HG02970 (cell line): Measurements from ENCODE around the gene LEF1.
"Not testable (repeated sequence)": the region's sequence is repeated elsewhere in the genome, so short reads cannot be mapped to it uniquely, and the experiment has no call there.

Experiments used
- ATAC-seq: cut with Tn5 transposase; IDR thresholded peaks from one replicate; pipeline ENCODE4 v1.9.1; 2021; ENCODE audit warnings: mild to moderate bottlenecking, moderate library complexity, moderate number of reproducible peaks; ENCODE audit not compliant: unreplicated experiment, low FRiP score

Gene LEF1

DNA sequence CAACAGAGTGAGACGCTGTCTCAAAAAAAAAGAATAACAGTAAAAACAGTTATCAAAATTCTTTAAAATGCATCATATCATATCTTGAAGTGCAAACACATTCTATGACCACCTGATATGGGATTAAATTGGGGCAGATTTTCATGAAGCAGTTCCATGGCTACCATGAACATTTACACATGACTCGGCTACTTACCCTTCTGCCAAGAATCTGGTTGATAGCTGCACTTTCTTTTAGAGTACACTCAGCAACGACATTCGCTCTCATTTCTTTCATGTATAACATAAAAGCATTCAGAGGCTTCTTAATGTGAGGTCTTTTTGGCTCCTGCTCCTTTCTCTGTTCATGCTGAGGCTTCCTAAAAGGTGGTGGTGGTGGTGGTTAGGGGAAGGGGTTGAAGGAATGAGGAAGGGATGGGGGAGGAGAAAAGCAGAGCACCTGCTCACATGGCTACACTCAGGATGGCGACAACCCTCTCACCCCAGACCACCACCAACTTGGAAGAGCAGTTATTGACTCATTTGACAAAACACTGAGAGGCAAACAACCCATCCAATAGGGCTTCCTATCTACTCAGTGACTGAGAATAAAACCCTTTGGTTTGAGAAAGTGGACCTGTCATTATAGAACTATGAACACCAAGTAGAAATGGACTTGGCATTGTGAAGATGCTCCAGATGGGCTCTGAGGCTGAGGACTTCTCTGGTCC is 90.6 kb downstream of the LEF1 start:
- no peak for ATAC-seq

DNA sequence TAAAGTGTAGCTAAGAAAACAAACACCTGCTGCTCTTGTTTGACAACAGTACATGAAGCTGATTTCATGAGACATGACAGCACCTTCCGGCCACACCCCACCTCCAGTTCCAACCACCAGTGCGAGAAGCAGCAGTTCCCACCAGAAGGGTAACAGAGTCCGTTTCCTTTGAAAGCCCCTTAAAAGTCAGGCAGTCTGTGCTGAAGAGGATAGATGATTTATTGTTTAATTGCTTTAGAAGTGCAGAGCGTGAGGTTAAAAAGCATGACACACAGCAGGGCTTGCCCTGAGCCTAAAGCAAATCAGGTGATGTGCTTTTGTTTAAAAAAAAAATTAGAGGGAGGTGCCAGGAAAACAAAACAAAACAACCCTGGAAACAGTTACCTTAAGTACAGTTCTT is 96.4 kb downstream of the LEF1 start:
- no peak for ATAC-seq

DNA sequence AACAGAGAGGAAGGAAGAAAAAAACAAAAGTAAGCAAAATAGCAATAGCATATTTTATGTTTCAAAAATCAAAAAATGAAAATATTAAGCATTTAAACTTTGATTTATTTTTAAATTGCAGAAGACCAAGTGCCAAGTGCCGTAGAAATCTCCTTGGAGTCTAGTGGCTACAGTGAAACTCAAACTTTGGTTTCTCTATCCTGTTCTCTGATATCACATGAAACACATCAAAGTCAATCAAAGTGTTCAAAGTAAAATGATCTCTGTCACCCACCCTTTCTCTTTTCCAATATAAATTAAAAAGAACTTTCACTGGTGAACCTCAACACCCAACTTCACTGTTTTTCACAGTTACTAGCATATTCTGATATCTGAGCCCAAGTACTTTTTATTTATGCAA is 98.0 kb downstream of the LEF1 start:
- ATAC-seq: no peak

DNA sequence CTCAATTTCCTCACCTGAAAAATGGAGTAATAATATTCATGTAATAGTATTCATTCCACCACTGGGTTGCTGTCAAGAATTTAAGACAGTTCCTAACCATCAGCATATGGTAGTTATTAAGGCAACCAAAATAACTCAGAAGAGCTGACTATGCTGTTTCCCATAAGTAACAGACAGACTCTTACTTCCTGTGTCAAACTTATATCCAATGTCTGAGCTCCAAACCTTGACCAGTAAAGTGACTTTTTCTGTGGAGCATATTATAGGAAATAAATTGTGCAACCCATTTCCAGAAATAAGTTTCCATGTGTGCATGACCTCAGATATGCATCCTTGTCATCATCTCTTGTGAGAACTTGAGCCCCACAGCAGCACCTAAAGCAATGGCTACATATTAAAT is 100.3 kb downstream of the LEF1 start:
- no peak for ATAC-seq

DNA sequence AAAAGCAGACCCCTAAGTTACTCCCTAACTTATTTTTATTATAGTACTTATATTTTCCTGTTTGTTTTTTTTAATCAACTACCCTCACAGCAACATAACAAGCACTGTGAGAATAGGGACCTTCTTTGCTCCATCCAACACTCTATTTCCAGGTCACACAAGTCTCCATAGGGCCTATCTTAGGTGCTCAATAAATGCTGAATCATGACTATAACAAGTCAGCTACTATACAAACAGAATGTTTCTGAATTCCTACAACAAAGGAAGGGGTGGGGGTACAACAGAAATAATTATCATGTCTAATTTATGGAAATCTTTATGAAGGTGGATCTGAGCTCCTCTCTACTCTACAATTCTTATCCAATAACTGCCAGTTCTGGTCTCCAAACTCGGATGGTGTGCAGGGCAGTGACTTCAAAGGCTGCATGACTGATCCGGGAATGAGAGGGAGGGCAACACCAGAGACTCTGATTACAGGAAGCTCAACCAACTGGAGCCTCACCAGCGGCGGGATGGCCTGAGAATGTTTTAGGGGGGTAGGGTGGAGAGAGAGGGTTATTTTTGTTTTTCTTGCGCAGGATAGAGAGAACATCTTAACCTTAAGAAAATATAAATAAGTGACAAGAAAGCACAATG is 107.9 kb downstream of the LEF1 start:
- ATAC-seq: no peak

DNA sequence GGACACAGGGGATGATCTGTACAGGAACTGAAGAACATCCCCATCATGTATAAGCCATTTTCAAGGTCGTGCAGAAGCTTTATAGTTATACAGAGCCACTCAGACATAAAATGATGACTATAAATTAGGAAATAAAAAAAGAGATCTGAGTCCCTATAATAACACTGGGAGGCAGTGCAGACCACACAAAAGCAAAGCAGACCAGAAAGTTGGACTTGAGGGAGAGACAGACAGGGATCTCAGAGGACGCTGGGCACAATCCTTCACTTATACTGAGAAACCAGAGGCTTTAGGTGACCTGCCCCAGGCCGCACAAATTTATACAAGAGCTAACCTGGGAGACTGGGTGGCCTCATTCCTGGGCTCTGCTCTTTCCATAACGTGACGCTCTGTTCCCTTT is 108.6 kb downstream of the LEF1 start:
- no peak for ATAC-seq

DNA sequence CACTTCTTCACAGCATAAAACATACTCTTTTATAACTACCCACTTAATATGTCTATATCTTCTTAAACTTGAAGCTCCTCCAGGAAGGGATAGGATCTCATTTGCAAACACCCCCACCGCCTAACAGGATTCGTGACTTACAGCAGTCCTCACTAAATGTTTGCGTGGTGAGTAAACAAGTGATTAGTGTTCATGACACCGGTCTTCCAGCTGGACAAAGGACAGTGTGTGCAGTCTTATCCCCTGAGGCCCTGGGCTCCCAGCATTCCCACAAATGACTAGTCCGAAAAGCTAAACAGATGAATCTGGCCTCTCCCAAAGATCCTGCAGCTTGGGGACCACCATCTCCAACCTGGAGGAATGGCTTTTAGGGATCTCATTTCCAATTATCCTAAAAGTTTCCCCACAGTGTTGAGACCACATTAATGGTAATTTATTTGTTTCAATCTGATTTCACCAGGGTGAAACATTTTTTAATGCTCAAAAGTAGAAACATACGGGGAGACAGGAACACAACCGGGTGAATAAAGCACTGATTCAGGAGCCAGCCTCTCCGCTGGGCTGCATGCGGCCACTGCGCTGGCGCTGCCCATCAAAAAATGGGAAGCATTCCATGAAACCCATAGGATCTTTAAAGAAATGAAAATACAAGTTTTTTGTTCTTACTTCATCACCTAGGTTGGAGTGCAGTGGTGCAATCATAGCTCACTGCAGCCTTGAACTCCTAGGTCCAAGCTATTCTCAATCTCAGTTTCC is 109.9 kb downstream of the LEF1 start:
- no peak for ATAC-seq

DNA sequence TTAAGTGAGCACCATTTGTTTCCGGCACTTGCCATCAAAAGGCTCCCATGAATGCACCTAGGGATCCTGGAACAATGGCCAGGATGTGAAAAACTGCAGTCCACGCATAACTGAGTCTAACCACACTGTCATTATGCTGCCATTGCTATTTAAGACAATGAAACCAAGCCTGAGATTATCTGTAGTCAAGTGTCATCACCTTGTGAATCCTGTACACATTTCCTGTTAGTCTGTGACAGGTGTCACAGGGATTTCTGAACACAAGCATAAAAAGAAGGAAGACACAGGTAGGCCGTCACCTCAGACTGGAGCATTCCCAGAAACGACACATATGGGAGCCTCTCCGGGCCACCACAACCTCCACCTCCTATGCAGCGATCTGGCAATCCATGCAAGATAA is 112.3 kb downstream of the LEF1 start:
- no peak for ATAC-seq

DNA sequence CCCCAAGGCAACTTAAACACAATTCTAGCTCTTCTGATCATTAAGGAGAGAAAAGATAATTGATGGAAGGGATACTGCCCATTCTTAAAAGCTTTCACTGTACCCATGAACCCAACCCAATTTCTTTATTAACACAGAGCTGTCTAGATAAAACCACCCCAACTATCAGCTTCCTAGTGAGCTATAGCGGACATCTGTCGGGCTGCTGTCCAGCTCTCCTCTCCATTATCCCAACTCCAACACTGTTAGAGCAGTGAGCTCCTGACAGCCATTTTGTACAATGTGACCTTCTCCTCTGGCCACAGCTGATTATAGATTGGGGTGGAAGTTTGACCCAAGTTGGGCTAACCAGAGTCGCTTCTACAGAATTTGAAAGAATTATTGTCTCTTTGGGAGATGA is 112.9 kb downstream of the LEF1 start:
- ATAC-seq: no peak

DNA sequence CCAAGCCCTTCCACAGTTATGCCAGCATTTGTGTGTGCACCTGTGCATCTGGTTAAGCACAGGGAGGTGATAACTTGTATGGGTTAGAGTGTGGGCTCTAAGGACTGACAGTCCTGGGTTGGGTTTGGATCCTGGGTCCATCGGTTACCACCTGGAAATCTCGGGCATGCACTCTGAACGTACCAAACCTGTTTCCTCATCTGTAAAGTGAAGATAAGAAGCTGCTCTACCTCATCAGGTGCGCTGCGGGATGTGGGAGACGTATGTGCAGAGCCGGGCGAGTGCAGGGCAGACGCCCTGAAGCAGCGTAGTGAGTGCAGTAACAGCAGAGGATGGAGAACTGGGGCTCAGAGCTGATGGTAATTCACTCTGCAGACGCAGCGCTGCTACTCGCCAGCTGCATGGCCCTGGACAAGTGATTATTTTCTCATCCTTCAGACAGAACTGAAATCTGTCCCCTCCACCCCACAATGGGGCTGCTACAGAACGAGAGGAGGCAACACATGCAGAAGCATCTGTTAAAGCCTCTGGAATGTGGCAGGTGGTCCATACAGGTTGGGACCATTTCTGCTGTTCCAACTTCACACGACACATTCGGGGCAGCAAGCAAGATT is 114.6 kb downstream of the LEF1 start:
- ATAC-seq: no peak

DNA sequence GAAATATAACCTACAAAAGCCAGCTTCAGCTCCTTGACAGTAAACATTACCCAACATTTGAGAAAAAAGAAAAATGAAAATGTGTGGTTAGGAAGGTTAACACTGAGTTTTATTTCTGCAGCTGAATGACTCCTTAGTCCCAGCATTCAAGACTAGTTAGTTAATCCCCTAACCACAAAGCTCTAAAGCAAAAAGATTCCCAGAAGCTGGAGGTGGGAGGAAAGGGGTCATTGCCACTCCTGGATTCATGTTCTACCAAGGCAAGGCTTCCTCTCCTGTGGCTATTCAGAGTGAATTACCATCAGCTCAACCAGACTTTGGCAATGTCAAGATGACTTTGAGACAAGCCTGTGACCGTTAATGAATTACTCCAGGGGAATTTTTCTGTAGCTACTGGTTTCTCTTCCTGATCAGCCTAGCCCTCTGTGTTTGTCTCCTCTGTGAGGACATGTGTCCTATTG is 115.5 kb downstream of the LEF1 start:
- ATAC-seq: peak; percentile 91

DNA sequence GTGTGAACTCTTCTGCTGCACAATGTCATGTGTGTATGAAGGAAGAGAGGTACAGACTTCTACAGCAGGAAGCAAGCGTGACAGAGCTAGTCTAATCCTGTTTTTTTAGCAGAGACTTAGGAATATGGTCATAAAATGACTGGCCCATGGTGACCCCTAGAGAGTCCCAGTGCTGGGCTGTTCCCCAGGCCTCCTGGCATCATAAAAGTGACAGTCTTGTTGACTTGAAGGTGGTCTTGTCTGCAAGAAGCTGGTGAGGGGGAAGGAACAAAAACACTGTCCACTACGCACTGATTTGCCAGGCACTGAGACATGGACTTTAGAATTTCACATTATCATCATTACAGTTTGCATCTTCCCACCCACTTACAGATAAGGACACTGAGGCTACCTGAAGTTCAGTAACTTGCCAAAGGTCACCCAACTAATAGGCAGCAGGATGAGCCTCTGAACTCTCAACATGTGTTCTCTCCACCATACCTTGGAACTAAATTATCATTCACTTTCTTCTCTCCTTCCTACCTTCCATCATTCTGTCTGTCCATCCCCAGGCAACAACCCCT is 116.1 kb downstream of the LEF1 start:
- ATAC-seq: no peak

DNA sequence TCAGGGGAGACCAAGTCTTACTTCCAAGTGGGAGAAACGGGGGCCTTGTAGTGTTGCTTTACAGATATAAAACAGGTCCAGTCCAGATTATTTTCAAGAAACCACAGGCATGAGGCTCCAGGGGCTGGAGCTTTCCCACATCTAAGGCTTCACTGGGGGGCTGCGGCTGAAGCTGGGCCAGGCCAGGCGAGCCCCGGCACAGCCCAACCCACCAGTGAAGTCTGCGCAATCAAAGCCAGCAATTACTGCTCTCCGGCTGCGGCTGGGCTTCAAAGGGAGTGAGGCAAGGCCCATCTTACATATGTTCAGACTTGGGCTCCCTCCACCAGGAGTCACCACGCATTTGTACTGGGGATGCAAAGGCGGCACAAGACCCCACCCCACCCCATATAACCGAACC is 117.4 kb downstream of the LEF1 start:
- ATAC-seq: no peak

DNA sequence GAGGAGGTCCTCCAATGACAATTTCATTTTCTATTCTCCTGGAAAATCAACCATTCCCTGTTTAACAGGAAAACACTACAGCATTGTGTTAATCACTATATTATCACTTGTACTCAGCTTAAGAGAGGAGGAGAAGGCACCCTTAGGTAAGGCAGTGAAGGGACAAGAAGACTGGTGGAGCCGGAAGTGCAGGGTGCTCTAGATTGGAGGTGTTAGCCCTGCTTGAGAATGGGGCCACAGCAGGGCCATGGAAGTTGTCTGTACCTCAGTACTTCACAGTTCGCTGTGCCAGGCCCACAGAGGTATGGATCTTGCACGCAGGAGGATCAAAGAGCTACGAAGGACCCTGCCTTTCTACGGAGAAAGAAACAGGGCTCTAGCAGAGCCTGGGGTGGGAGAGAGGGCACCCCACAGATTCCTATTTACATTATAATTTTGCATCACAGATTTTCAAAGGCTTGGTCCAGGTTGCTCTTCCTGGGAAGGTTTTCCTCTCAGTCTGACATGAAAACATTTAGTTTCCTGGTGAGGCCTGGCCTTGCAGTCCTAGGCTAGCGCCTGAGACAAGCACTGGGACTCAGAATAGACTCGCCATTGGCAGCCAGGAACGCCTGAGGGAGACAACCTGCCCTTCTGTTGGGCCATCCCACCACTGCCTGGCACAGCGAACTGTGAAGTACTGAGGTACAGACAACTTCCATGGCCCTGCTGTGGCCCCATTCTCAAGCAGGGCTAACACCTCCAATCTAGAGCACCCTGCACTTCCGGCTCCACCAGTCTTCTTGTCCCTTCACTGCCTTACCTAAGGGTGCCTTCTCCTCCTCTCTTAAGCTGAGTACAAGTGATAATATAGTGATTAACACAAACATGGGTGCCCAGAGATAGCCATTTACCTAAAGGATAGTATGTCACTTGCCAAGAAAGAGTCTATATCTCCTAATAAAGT is 118.3 kb downstream of the LEF1 start:
- ATAC-seq: not testable (repeated sequence)

DNA sequence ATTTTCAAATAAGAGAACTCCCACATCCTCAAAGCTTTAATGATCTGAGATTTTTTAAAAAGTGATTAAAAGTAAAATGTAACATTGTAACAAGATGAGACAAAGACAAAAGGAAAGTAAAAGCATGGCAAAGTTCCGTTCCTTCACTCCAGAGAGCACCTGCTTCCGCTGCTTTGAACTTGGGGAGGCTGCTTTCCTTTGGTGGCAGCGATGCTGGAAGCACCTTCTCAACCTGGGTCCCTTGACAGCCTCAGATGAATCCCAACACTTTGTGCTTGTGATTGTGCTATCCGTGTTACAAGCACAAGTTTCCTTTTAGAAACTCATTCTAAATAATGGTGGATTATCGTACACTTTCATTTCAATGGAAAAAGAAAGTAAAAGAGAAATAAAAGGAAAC is 119.3 kb downstream of the LEF1 start:
- no peak for ATAC-seq

DNA sequence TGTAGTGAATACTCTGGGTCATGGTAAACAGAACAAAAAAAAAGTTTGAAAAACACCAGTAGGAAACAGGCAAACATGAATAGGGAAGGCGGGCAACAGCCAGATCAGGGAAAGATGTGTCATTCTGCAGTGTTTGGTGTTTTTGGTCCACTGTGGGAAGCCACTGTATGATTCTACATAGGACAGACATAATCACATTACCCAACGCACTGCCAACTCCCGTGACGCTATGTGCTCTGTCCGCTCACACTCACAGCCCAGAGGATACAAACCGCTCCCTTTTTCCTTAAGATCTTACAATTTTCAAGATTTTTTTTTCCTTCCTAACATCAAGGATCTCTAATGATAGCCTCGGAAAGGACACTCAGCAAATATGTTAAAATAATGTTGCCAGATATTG is 119.7 kb downstream of the LEF1 start:
- no peak for ATAC-seq

DNA sequence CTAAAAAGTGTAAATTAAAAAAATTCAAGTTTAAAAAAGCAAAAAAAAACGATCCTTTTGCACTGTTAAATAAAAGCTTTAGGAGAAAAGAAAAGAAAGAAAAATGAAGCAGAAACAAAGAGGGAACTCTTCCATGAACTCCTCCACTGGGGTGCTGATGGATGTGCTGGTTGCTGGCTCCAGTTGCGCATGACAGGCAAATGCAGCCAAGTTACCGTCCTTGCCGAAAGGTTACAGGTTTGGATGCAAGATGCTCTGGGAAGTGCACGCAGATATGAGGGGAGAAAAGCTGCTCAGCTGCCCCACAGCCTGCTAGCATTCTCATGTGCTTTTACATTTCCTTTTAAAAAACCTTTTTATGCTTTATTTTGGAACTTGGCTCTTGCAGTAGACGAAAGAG is 120.6 kb downstream of the LEF1 start:
- no peak for ATAC-seq

DNA sequence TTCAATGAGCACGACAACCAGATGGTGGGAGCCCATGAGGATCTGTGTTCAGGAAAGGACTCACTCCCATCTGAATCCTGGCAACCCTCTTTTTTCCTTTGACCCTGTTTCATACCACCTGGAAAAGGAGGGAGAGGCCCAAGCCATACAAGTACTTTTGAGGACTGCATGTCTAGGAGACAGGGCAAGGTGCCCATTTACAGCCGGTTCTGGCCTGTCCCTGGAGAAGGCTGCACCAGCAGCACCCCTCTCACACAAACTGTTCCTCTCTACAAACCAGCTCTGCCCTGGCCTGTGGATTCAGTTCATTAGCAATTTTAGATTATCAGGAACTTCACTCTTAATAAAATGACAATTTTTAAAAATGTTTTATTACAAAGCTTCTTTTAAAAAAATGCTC is 121.5 kb downstream of the LEF1 start:
- ATAC-seq: no peak

DNA sequence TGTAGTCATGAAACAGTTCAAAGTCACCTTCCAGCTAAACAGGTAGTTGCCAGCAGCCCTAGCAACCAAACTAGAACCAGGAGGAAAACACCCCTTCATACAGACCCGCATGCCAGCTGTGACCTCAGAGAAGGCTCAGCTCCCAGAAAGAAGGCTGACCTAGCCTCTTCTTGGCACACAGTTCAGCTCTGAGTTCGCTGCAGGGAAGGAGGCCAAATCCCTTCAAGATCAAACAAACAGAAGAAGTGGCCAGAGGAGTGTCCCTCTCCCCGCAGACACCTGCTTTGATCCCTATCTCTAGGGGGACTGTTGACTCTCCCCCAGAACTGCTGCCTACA is 123.1 kb downstream of the LEF1 start:
- ATAC-seq: no peak
